HG03442 (cell line): ENCODE data around the gene AP3D1.

Experiments used
- ATAC-seq: cut with Tn5 transposase; IDR thresholded peaks from one replicate; pipeline ENCODE4 v1.9.1; 2021; ENCODE audit warnings: mild to moderate bottlenecking, moderate library complexity; ENCODE audit not compliant: unreplicated experiment

The AP3D1 gene

GRCh38 chr19:2184422-2184975 is 33.1 kb upstream of the AP3D1 start:
- ATAC-seq, result no peak

- ATAC-seq, result no peak
Measured at GRCh38 chr19:2181633-2181997, 30.2 kb upstream of the AP3D1 start.

DNA sequence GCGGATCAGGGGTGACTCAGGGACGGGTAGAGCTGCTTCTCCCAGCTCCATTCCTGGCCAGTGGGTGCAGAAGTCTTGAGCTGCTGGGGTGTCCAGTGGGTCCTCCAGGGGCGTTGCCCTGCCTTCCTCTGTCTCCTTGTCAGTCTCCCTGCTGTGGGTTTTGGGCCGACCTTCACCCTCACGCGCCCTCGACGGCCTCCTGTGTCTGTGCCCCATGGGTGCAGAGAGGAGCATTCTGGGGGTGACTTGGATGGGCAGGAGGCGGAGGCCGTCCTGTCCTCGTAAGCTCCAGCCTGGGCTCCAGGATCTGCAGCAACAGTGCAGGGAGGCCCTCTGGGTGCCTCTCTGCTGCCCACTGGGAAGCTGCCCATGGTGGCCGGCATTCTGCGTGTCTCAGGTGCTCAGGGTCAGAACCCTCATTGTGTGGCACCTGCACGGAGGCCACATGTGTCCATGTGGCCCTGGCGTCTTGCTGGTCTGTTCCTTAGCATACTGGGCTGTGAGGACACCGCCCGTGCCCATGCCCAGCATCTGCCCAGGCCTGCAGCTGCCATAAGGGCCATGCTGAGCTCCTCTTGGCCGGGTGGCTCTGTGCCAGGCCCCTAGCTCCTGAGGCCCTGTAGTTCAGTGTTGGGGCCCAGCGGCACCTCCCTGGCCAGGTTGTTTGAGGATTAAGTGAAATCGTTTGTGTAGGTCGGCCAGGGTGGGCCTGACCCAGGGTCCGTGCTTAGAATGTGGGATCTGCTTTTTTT is 29.7 kb upstream of the AP3D1 start:
- no peak for ATAC-seq

DNA sequence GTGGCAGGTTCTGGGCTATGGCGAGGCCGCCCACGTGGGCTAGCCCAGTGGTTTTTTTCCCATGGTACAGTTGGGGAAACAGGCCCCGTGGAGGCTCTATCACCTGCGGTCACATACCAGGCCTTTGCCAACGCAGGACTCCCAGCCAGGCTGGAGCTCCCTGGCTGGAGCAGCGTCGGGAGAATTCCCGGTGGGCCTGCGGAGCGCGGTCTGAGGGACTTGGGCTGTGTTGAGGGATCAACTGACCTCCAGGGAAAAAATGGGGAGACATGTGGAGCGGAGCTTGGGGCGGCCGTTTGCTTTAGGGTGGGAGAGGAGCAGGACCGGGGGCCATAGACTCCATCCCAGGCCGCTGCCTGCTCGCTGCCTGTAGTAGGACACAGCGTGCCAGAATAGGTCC is 28.7 kb upstream of the AP3D1 start:
- no peak for ATAC-seq

- ATAC-seq, result no peak
Measured at GRCh38 chr19:2179095-2179494, 27.7 kb upstream of the AP3D1 start.

GRCh38 chr19:2176337-2176994 is 25.1 kb upstream of the AP3D1 start:
- ATAC-seq, result no peak

GRCh38 chr19:2175742-2176141 is 24.4 kb upstream of the AP3D1 start:
- ATAC-seq, result no peak

DNA sequence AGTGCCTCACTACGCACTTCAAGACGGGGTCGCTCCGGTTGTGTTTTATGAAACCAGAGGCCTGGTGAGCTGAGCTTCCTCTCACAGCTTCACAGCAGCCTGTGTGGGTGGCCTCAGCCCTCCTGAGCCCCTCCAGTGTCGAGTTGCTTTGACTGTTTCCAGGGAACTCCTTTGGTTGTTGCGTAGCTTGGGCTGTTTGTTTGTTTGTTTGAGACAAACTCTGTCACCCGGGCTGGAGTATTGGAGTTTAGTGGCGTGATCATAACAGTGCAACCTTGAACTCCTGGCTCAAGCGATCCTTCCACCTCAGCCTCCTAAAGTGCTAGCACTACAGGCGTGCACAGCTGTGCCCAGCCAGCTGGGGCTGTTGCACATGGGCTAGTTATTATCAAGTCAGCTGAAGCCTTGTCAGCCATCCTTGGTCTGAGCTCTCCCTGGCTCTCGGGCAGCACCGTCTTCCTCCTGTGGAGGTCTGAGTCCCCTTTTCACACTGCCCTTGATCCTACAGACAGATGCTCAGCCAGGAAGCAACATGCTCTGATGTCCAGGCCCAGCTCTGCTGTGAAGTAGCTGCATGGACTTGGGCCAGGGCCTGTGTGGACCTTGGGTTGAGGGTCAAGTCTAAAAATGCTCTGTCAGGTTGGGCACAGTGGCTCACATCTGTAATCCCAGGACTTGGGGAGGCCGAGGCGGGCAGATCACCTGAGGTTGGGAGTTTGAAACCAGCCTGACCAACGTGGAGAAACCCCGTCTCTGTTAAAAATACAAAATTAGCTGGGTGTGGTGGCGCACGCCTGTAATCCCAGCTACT is 22.6 kb upstream of the AP3D1 start:
- no peak for ATAC-seq

GRCh38 chr19:2173388-2173766 is 22.0 kb upstream of the AP3D1 start:
- no peak for ATAC-seq

DNA sequence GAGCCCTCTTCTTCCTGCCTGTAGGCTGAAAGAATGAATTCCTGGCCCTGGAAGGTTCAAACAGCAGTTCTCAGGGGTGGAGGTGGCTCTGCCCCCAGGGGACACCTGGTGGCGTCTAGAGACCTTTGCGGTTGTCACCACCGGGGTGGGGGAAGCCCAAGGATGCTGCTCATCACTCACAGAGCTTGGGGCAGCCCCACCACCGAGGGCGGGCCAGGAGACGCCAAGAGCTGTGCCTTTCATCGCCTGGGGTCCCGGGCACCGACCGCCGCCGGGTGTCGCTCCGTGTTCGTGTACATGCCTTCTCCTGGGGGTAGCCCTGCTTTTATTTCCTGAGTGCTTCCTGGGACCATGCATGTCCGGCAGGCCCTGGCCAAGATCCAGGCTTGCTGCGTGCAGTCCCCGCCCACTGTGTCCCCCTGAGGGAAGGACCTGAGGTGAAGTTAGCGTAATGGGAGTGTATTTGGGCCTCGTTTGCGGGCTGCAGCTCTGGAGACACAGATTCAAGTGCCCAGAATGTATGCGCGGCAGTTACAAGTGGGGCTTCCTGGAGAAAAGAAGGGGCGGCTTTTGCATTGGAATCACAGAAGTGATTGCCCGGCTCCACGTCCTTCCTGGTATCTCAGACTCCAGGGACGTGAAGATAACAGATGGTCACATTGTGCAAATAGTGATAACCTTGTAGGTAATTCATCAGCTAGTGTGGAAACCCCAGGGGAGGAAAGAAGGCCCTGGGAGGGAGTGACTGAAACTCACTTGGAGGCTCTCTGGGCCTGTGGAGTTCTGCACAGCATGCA is 20.2 kb upstream of the AP3D1 start:
- ATAC-seq, result peak; percentile 38

DNA sequence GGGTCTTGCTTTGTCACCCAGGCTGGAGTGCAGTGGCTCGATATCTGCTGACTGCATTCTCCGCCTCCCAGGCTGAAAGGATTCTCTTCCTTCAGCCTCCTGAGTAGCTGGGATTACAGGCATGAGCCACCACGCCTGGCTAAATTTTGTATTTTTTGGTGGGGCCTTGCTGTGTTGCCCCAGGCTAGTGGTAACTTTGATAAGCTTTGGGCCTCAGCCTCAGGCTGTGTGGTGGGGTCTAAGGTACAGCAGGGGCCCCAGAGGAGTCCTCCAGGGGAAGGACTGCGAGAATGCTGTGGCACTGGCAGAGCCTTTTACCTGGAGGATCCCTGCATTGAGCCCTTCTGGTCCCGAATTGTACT is 19.6 kb upstream of the AP3D1 start:
- no peak for ATAC-seq

GRCh38 chr19:2170219-2170618 is 18.9 kb upstream of the AP3D1 start:
- no peak for ATAC-seq

- ATAC-seq, result peak; percentile 40
Measured at GRCh38 chr19:2168619-2169424, 17.5 kb upstream of the AP3D1 start.

DNA sequence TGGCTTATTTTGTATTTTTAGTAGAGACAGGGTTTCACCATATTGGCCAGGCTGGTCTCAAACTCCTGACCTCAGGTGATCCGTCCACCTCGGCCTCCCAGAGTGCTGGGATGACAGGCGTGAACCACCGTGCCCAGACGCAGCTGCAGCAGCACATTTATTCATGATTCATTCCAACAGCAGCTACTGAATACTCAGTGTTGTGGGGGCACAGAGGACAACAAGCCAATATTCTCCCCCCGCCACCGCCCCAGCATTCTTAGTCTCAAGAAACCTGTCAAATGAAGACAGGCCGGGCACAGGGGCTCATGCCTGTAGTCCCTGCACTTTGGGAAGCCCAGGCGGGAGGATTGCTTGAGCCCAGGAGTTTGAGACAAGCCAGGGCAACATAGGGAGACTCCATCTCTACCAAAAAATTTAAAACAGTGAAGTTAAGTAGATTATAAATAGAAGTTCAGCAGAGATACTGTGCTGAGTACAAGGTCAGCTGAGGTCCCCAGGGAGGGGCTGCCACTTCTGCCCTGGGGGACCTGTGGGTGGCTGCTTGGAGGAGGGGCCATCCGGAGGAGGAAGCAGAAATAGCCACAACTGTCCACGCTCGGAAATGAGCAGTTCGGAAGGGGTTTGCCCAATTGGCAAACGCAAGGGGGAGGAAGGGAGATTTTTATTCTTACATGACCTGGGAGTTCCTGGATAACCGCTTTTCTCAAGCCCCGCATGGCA is 16.7 kb upstream of the AP3D1 start:
- no peak for ATAC-seq

DNA sequence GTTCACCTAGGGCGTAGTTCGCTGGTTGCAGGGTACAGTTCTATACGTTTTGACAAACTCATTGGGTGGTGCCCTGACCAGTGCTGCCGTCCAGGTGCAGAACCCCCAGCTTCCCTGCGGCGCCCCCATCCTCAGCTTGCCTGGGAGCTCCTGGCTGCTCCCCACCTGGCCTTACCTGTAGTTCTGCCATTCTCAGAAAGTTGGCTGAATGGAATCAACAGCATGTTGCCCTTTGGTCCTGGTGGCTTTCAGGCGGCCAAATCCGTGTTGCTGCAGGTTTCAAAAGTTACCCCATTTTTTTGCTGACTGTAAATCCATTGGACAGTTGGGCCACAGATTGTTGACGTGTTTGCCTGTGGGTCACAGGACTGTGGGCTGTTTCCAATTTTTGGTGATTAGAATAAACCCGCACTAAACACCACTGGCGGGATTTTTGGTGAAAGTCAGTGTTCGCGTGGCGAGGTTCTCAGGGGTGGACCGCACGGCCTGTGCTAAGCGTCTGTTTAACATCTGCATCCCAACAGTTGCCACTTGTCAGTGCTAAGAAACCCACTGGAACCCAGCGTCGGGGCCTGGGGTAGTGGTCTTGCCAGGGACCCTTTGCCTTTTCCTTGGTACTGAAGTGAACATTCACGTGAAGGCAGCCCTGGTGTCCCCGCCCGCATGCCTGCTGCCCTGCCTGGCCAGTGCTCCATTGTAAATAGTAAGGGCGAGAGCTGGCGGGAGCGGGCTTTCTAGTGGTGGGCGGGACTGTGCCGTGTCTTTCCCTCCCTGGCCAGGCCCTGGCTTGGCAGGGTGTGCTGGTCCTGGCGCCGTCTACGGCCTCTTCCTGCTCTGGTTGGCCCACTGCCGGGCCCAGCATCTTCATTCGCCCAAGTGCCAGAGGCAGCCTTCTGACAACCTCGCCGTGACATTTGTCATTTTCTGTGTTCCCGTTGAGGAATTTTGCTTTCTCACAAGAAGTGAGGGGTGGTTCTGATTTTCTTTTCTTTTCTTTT is 15.7 kb upstream of the AP3D1 start:
- no peak for ATAC-seq

- ATAC-seq, result peak; percentile 1
Measured at GRCh38 chr19:2164020-2164998, 12.9 kb upstream of the AP3D1 start.

DNA sequence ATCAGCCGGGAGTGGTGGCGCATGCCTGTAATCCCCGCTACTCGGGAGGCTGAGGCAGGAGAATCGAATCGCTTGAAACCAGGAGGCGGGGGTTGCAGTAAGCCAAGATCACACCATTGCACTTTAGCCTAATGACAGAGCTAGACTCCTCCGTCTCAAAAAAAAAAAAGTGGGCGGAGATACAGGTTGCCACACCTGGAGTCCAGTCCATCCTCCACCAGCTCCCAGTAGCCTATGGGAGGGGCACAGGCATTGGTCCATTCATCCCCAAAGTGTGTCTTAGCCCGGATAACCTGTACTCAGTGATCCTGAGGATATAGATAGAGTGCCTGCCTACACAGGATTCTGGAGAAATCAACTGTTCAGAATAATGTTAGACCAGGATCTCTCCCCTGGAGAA is 9.0 kb upstream of the AP3D1 start:
- ATAC-seq, result no peak
